ENCODE results near the gene LYRM1. TPM values are rescaled to one million over a fixed set of nuclear protein-coding genes. Genes with fewer than 3 reads are reported as not detected.

Gene LYRM1
- total and polyA plus RNA-seq, 10 of the 15 experiments (the other 5 are each of a cell fraction or from before 2014, with no cell fraction given), result 18.4 to 54.4 (median 38.0) TPM

GRCh38 chr16:20900299-20901067 is at the start of gene LYRM1, which contains the start of gene DCUN1D3 (continued):
- peak; percentile 22; the same call in 1 of the 2 replicates for TF ChIP-seq ZNF687 (IDR thresholded peaks at IDR 0.05)
- no peak for TF ChIP-seq ZNF622 (IDR thresholded peaks at IDR 0.05)
- TF ChIP-seq IRF3 (IDR thresholded peaks at IDR 0.05), result no peak
- TF ChIP-seq MYC (IDR thresholded peaks at IDR 0.05; ENCODE audit: insufficient read depth, insufficient read length, insufficient replicate concordance, low read length, severe bottlenecking), result no peak
- no peak for TF ChIP-seq BRCA1 (IDR thresholded peaks at IDR 0.05; ENCODE audit: low read depth, low read length)
- TF ChIP-seq BACH1 (IDR thresholded peaks at IDR 0.05; ENCODE audit: borderline replicate concordance), result peak; percentile 57; the same call in 1 of the 2 replicates
- no peak for TF ChIP-seq SMC3 (IDR thresholded peaks at IDR 0.05; ENCODE audit: borderline replicate concordance, low read length)
- no peak for TF ChIP-seq MEF2A (IDR thresholded peaks at IDR 0.05; ENCODE audit: insufficient read depth, low read depth, low read length)
- peak; percentile 49; the same call in 1 of the 2 replicates for TF ChIP-seq POLR2AphosphoS5 (IDR thresholded peaks at IDR 0.05; ENCODE audit: low read length)
- no peak for TF ChIP-seq SREBF2 (IDR thresholded peaks at IDR 0.05; ENCODE audit: low read length)
- no peak for TF ChIP-seq YBX1 (IDR thresholded peaks at IDR 0.05)
- peak; percentile 73 to 98 for TF ChIP-seq EGR1 (IDR thresholded peaks at IDR 0.05; ENCODE audit: borderline replicate concordance in 1 of 2, low read depth in 2 of 2, low read length in 2 of 2)
- TF ChIP-seq JUND (IDR thresholded peaks at IDR 0.05; ENCODE audit: low read depth, low read length), result peak; percentile 93
- TF ChIP-seq IRF4 (IDR thresholded peaks at IDR 0.05; ENCODE audit: low read depth, low read length), result no peak
- no peak for TF ChIP-seq ZBED1 (IDR thresholded peaks at IDR 0.05; ENCODE audit: borderline replicate concordance)
- peak; percentile 76 for TF ChIP-seq ELK1 (IDR thresholded peaks at IDR 0.05; ENCODE audit: low read depth, low read length)
- no peak for TF ChIP-seq MAX (IDR thresholded peaks at IDR 0.05; ENCODE audit: low read depth, low read length)
- TF ChIP-seq SRF (IDR thresholded peaks at IDR 0.05; ENCODE audit: low read depth in 2 of 2, low read length in 2 of 2), result peak; percentile 71 to 87
- no peak for TF ChIP-seq TBL1XR1 (IDR thresholded peaks at IDR 0.05; ENCODE audit: low read depth, low read length)
- TF ChIP-seq NR2C2 (IDR thresholded peaks at IDR 0.05; ENCODE audit: borderline replicate concordance, control insufficient read depth, insufficient read length, low read depth), result no peak
- no peak for TF ChIP-seq KDM1A (IDR thresholded peaks at IDR 0.05; ENCODE audit: borderline replicate concordance)
- peak; percentile 92 for TF ChIP-seq NBN (IDR thresholded peaks at IDR 0.05)
- TF ChIP-seq ASH2L (IDR thresholded peaks at IDR 0.05; ENCODE audit: borderline replicate concordance, low read depth), result no peak

All from GM12878 (cell line).